ENCODE data around the gene SLC17A5.

DNA sequence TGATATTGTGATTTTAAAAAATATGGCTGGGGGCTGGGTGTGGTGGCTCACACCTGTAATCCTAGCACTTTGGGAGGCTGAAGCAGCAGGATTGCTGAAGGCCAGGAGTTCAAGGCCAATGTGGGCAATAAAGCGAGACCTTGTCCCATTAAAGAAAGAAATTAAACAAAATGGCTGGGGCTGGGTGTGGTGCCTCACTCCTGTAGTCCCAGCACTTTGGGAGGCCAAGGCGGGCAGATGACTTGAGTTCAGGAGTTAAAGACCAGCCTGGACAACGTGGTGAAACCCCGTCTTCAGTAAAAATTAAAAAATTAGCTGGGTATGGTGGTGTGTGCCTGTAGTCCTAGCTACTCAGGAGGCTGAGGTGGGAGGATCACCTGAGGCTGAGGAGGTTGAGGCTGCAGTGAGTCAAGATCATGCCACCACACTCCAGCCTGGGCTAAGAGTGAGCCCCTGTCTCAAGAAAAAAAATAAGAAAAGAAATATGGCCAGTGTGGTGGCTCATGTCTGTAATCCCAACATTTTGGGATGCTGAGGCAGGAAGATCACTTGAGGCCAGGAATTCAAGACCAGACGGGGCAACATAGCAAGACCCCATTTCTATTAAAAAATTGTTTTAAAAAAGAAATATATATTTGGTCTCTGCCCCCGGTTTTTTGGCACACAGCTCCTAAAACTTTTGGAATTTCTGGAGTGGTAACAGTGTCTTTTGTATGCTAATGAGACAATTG lies 39.8 kb downstream of the SLC17A5 start:
- TF ChIP-seq CTCF (conservative IDR thresholded peaks at IDR 0.05) (no peak), EZH2 (IDR thresholded peaks at IDR 0.05; ENCODE audit: low read depth) (no peak)
